ENCODE measurements around the gene CDK19. TPM values are rescaled to one million over a fixed set of nuclear protein-coding genes. Genes with fewer than 3 reads are reported as not detected.

The CDK19 gene
- total and polyA plus RNA-seq, 2 of the 4 experiments (the other 2 are of a cell fraction): 6.0 to 6.8 TPM

DNA sequence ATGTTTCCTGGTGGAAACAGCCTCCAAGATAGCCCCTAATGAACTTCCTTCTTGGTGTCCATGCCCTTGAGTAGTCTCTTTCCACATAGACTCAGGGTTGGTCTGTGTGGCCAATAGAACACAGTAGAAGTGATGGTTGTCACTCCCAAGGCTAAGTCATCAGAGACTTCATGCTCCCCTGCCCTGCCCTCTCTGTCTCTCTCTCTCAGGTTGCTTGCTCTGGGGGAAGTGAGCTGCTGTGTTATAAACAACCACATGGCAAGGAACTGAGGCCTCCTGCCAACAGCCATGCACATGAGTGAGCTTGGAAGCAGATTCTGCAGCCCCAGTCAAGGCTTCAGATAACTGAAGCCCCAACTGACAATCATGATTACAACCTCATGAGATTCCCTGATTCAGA is 253.6 kb downstream of the CDK19 start (continued):
- TF ChIP-seq MXI1 (IDR thresholded peaks at IDR 0.05; ENCODE audit: borderline replicate concordance, low read depth, low read length) (no peak), RCOR1 (IDR thresholded peaks at IDR 0.05; ENCODE audit: insufficient replicate concordance, low read length) (no peak), RAD21 (IDR thresholded peaks at IDR 0.05; ENCODE audit: low read length) (no peak), POLR2A (IDR thresholded peaks at IDR 0.05; ENCODE audit: low read depth, low read length) (no peak)

- dilution Hi-C loops (cut with HindIII; ENCODE audit: low sequenced_read_pairs, unreplicated experiment): no loop called here
- H2AFZ ChIP-seq (replicated peaks; ENCODE audit: low read length, poor library complexity): no peak overlapping the region
Observed at GRCh38 chr6:110561008-110561396, 254.3 kb downstream of the CDK19 start.

More at GRCh38 chr6:110561008-110561396, 254.3 kb downstream of the CDK19 start:
- Histone ChIP-seq H2BK15ac (ENCODE audit: low read depth, low read length) (no peak overlapping the region), H3K4me1 (ENCODE audit: control insufficient read depth, insufficient read depth, low read length) (no peaks in the 10 kb centered on the region), H2BK120ac (ENCODE audit: low read depth, low read length) (no peak overlapping the region), H3K4me2 (ENCODE audit: low read depth, low read length) (no peak overlapping the region), H3K79me1 (ENCODE audit: low read depth in 1 of 2, low read length in 2 of 2) (no peaks in the 10 kb centered on the region), H4K8ac (ENCODE audit: low read depth in 2 of 2, low read length in 2 of 2) (no peak overlapping the region), H3K27ac (ENCODE audit: insufficient read depth, low read length) (no peak overlapping the region), H2BK20ac (ENCODE audit: low read depth, low read length) (no peak overlapping the region), H4K5ac (ENCODE audit: low read depth, low read length) (no peak overlapping the region), H3K27me3 (ENCODE audit: control insufficient read depth, insufficient read depth, low read length) (no peaks in the 10 kb centered on the region; the same call in 1 of the 2 replicates), H3K36me3 (ENCODE audit: control insufficient read depth, insufficient read depth, low read length) (no peaks in the 10 kb centered on the region), H2BK5ac (ENCODE audit: low read depth, low read length, poor library complexity, severe bottlenecking) (no peak overlapping the region), H4K91ac (ENCODE audit: insufficient read depth, low read depth, low read length) (no peak overlapping the region), H3K23ac (ENCODE audit: low read depth, low read length) (no peak overlapping the region), H3K4ac (ENCODE audit: low read depth, low read length) (no peak overlapping the region), H3K9ac (ENCODE audit: low read depth, low read length) (no peak overlapping the region), H3K18ac (ENCODE audit: low read depth, low read length) (no peak overlapping the region), H3K56ac (ENCODE audit: extremely low read depth, insufficient read depth, low read length) (no peak overlapping the region), H2AK5ac (ENCODE audit: low read depth, low read length) (no peak overlapping the region), H3K4me3 (ENCODE audit: insufficient read depth, low read depth, low read length) (no peak overlapping the region), H4K20me1 (ENCODE audit: insufficient read depth, low read length) (no peaks in the 10 kb centered on the region), H3K14ac (replicated peaks; ENCODE audit: low read depth, low read length) (no peak overlapping the region), H3K9me1 (ENCODE audit: insufficient read depth, low read length) (no peaks in the 10 kb centered on the region), H3K9me3 (ENCODE audit: control insufficient read depth, insufficient read depth, low read length) (peaks cover 2% of the 10 kb centered on the region; the same call in 1 of the 2 replicates), H2AK9ac (replicated peaks; ENCODE audit: low read depth, low read length, poor library complexity) (no peak overlapping the region)
- CTCF ChIA-PET: no interaction called here
- in situ Hi-C loops (cut with MboI; ENCODE audit: low sequenced_read_pairs) (no loop called here), intact Hi-C loops (cut with micrococcal nuclease) (no loop called here)
- no CpG with 5 or more reads among the region's 5 CpGs for WGBS, 2 experiments (ENCODE audit: extremely low coverage in 2 of 2, insufficient read length in 1 of 2)
- POLR2A ChIA-PET (ENCODE audit: unreplicated experiment): no interaction called here
- ATAC-seq (ENCODE audit: low read depth) (no peak), DNase-seq (no peak)
- BruUV-seq (replicated peaks): no TSS peak
- TF ChIP-seq CEBPB (IDR thresholded peaks at IDR 0.05; ENCODE audit: low read depth, low read length) (no peak), NFE2L2 (IDR thresholded peaks at IDR 0.05; ENCODE audit: low read depth, low read length) (no peak), BHLHE40 (IDR thresholded peaks at IDR 0.05; ENCODE audit: low read depth, low read length) (no peak), MAZ (IDR thresholded peaks at IDR 0.05; ENCODE audit: borderline replicate concordance, low read depth, low read length) (no peak), RFX5 (IDR thresholded peaks at IDR 0.05; ENCODE audit: low read depth, low read length) (no peak)
- TF ChIP-seq, protein P1, sequence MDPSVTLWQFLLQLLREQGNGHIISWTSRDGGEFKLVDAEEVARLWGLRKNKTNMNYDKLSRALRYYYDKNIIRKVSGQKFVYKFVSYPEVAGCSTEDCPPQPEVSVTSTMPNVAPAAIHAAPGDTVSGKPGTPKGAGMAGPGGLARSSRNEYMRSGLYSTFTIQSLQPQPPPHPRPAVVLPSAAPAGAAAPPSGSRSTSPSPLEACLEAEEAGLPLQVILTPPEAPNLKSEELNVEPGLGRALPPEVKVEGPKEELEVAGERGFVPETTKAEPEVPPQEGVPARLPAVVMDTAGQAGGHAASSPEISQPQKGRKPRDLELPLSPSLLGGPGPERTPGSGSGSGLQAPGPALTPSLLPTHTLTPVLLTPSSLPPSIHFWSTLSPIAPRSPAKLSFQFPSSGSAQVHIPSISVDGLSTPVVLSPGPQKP (IDR thresholded peaks at IDR 0.05; ENCODE audit: borderline replicate concordance, low read depth, low read length): no peak

Data from IMR-90 (cell line).